H9 (cell line): Measurements from ENCODE around the gene ANKRD12. TPM values are rescaled to one million over a fixed set of nuclear protein-coding genes. Genes with fewer than 3 reads are reported as not detected.

ENCODE experiments used
- DNase-seq: peaks from one replicate; pipeline ENCODE4 v3.0.0-alpha.2; 2017
- H2AFZ ChIP-seq: one replicate; pipeline ENCODE4 v1.6.1; 2013; ENCODE audit warnings: mild to moderate bottlenecking, low read length, control low read depth, moderate library complexity
- H2AK5ac ChIP-seq: 2 replicates; pipeline ENCODE4 v1.6.1; 2013; ENCODE audit warnings: low read length, control low read depth, mixed read lengths; ENCODE audit not compliant: insufficient read length
- H2BK120ac ChIP-seq: one replicate; pipeline ENCODE4 v1.6.1; 2013; ENCODE audit warnings: low read depth, mild to moderate bottlenecking, low read length, control low read depth, inconsistent platforms; ENCODE audit not compliant: poor library complexity, severe bottlenecking
- H2BK12ac ChIP-seq: 2 replicates; pipeline ENCODE4 v1.6.1; 2013; ENCODE audit warnings: low read length, control low read depth, mixed read lengths, low read depth; ENCODE audit not compliant: insufficient read length
- H2BK15ac ChIP-seq: 2 replicates; pipeline ENCODE4 v1.6.1; 2013; ENCODE audit warnings: low read depth, low read length, control low read depth
- H2BK20ac ChIP-seq: one replicate; pipeline ENCODE4 v1.6.1; 2013; ENCODE audit warnings: low read depth, mild to moderate bottlenecking, low read length, control low read depth, inconsistent platforms; ENCODE audit not compliant: poor library complexity, severe bottlenecking
- H2BK5ac ChIP-seq: 2 replicates; pipeline ENCODE4 v1.6.1; 2013; ENCODE audit warnings: low read length, control low read depth, mixed read lengths; ENCODE audit not compliant: insufficient read length
- H3K14ac ChIP-seq: 2 replicates; pipeline ENCODE4 v1.6.1; 2013; ENCODE audit warnings: low read length, control low read depth; ENCODE audit not compliant: insufficient read depth
- H3K18ac ChIP-seq: 2 replicates; pipeline ENCODE4 v1.6.1; 2013; ENCODE audit warnings: low read depth, mild to moderate bottlenecking, mixed read lengths, low read length, control low read depth; ENCODE audit not compliant: insufficient read length
- H3K23ac ChIP-seq: 2 replicates; pipeline ENCODE4 v1.6.1; 2013; ENCODE audit warnings: low read length, control low read depth, mixed read lengths, low read depth; ENCODE audit not compliant: insufficient read length
- H3K23me2 ChIP-seq: 2 replicates; pipeline ENCODE4 v1.6.1; 2013; ENCODE audit warnings: low read depth, mild to moderate bottlenecking, mixed read lengths, low read length, control low read depth; ENCODE audit not compliant: insufficient read length, poor library complexity, severe bottlenecking
- H3K27ac ChIP-seq: 2 replicates; pipeline ENCODE4 v1.5.1; 2013; ENCODE audit warnings: low read length, control low read depth, mixed read lengths, low read depth; ENCODE audit not compliant: insufficient read length
- H3K27me3 ChIP-seq: 2 replicates; pipeline ENCODE4 v1.6.1; 2013; ENCODE audit warnings: low read length, control low read depth, inconsistent platforms; ENCODE audit not compliant: insufficient read depth
- H3K4ac ChIP-seq: 2 replicates; pipeline ENCODE4 v1.6.1; 2013; ENCODE audit warnings: low read depth, mild to moderate bottlenecking, control low read depth, inconsistent platforms, low read length, moderate library complexity
- H3K4me1 ChIP-seq: 2 replicates; pipeline ENCODE4 v1.6.1; 2013; ENCODE audit warnings: low read length, control low read depth, inconsistent platforms; ENCODE audit not compliant: insufficient read depth
- H3K4me2 ChIP-seq: 2 replicates; pipeline ENCODE4 v1.6.1; 2013; ENCODE audit warnings: low read length, control low read depth, mixed read lengths; ENCODE audit not compliant: insufficient read length, insufficient read depth
- H3K56ac ChIP-seq: 2 replicates; pipeline ENCODE4 v1.6.1; 2013; ENCODE audit warnings: low read depth, mild to moderate bottlenecking, mixed read lengths, low read length, control low read depth; ENCODE audit not compliant: insufficient read length
- H3K79me1 ChIP-seq: 2 replicates; pipeline ENCODE4 v1.6.1; 2013; ENCODE audit warnings: low read depth, mild to moderate bottlenecking, moderate library complexity, low read length, control low read depth, inconsistent platforms; ENCODE audit not compliant: insufficient read depth, poor library complexity, severe bottlenecking
- H3K79me2 ChIP-seq: 2 replicates; pipeline ENCODE4 v1.6.1; 2013; ENCODE audit warnings: low read length, control low read depth, inconsistent platforms; ENCODE audit not compliant: insufficient read depth
- H3K9ac ChIP-seq: 2 replicates; pipeline ENCODE4 v1.6.1; 2013; ENCODE audit warnings: low read length, control low read depth, mixed read lengths; ENCODE audit not compliant: insufficient read length; ENCODE audit errors: extremely low read depth
- H3K9me3 ChIP-seq: one replicate; pipeline ENCODE4 v1.6.1; 2013; ENCODE audit warnings: low read depth, low read length, inconsistent platforms; ENCODE audit not compliant: control insufficient read depth
- H3T11ph ChIP-seq: one replicate; pipeline ENCODE4 v1.6.1; 2013; ENCODE audit warnings: mild to moderate bottlenecking, low read length, control low read depth, inconsistent platforms
- H4K20me1 ChIP-seq: one replicate; pipeline ENCODE4 v1.6.1; 2013; ENCODE audit not compliant: control insufficient read depth, insufficient read length, insufficient read depth
- H4K5ac ChIP-seq: 2 replicates; pipeline ENCODE4 v1.6.1; 2013; ENCODE audit warnings: low read depth, mild to moderate bottlenecking, mixed read lengths, low read length, control low read depth; ENCODE audit not compliant: insufficient read length
- H4K8ac ChIP-seq: replicated peaks from 2 replicates; pipeline ENCODE4 v1.6.1; 2013; ENCODE audit warnings: low read length, control low read depth, mixed read lengths, low read depth; ENCODE audit not compliant: insufficient read length
- H4K91ac ChIP-seq: 2 replicates; pipeline ENCODE4 v1.6.1; 2013; ENCODE audit warnings: low read depth, mild to moderate bottlenecking, moderate library complexity, mixed read lengths, low read length, control low read depth; ENCODE audit not compliant: insufficient read length
- H3K27ac Mint-ChIP-seq, 3 experiments: 2 replicates in 2 of 3; 3 replicates in 1 of 3; pipeline ENCODE4 v1.8.0; 2020 to 2021; ENCODE audit warnings: mixed read lengths in 3 of 3, mild to moderate bottlenecking in 1 of 3, moderate library complexity in 1 of 3
- H3K27me3 Mint-ChIP-seq: 2 replicates; pipeline ENCODE4 v1.8.0; 2021; ENCODE audit warnings: low read depth, mild to moderate bottlenecking, moderate library complexity, mixed read lengths
- H3K36me3 Mint-ChIP-seq, 3 experiments: 2 replicates in 2 of 3; 3 replicates in 1 of 3; pipeline ENCODE4 v1.8.0; 2020 to 2021; ENCODE audit warnings: low read depth in 3 of 3, mixed read lengths in 3 of 3; ENCODE audit not compliant: insufficient read depth in 1 of 3
- H3K4me1 Mint-ChIP-seq, 2 experiments: 2 replicates each; pipeline ENCODE4 v1.8.0; 2020; ENCODE audit warnings: mixed read lengths in 2 of 2
- H3K4me3 Mint-ChIP-seq, 2 experiments: 2 replicates in 1 of 2; 3 replicates in 1 of 2; pipeline ENCODE4 v1.8.0; 2020 to 2021; ENCODE audit warnings: mild to moderate bottlenecking in 2 of 2, mixed read lengths in 2 of 2, moderate library complexity in 1 of 2
- H3K9me3 Mint-ChIP-seq, 2 experiments: 2 replicates in 1 of 2; 3 replicates in 1 of 2; pipeline ENCODE4 v1.8.0; 2020; ENCODE audit warnings: mild to moderate bottlenecking in 2 of 2, mixed read lengths in 2 of 2, moderate library complexity in 1 of 2
- CTCF ChIP-seq: fragments of 200-600 bp; sonication (generic); conservative IDR thresholded peaks from 3 replicates; pipeline ENCODE4 v1.8.0; 2021; ENCODE audit warnings: antibody characterized with exemption, mild to moderate bottlenecking
- WGBS: extraction: QIAGEN DNeasy Blood & Tissue Kit; methylation state at CpG from one replicate; pipeline ENCODE4 v1.1.7; 2013; ENCODE audit warnings: missing lambda C conversion rate, low lambda C conversion rate, mixed read lengths; ENCODE audit not compliant: insufficient read length; ENCODE audit errors: extremely low coverage; 5-methylcytosine and 5-hydroxymethylcytosine counted together
- total RNA-seq: library from RNA; stranded (reverse); gene quantifications from 2 replicates; pipeline ENCODE4 v1.2.1, GENCODE V29; 2021

The ANKRD12 gene
- total RNA-seq, 1 experiment from 2014 or later: 38.9 TPM

DNA sequence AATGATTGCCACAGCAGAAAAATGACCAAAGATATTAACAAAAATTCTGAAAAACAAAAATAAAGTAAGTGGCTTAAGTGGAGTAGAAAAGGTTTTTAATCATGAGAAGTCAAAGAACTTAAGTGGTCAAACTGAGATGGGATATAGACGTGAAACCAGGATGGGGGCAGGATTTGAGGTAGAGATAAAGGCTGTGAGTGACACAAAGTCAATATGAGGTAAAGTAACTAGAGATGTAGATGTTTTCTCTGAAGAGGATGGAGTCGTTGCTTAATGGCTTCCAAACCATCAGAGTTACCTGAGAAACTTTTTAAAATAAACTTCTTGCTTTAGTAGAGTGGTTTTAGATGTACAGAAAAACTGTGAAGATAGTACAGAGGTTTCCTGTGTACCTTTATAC, 21.2 kb downstream of the ANKRD12 start:
- Histone ChIP-seq H4K5ac (no peak overlapping the region), H3K4me1 (no peaks in the 10 kb centered on the region), H2AK5ac (no peak overlapping the region), H3K79me2 (peaks cover 4% of the 10 kb centered on the region; the same call in 1 of the 2 replicates), H3K23me2 (no peaks in the 10 kb centered on the region), H3K23ac (no peak overlapping the region), H3T11ph (no peak overlapping the region), H3K4ac (no peak overlapping the region), H3K14ac (no peak overlapping the region), H3K27ac (no peak overlapping the region), H3K56ac (no peak overlapping the region), H3K79me1 (peaks cover 10% of the 10 kb centered on the region), H3K9me3 (no peaks in the 10 kb centered on the region), H2AFZ (no peak overlapping the region), H4K91ac (no peak overlapping the region), H2BK12ac (no peak overlapping the region), H3K27me3 (no peaks in the 10 kb centered on the region), H2BK15ac (no peak overlapping the region), H3K9ac (no peak overlapping the region), H3K4me2 (no peak overlapping the region), H4K8ac (no peak overlapping the region), H2BK20ac (no peak overlapping the region), H2BK120ac (no peak overlapping the region), H2BK5ac (no peak overlapping the region), H4K20me1 (no peaks in the 10 kb centered on the region), H3K18ac (no peak overlapping the region)
- Mint-ChIP-seq H3K27ac (peak overlapping the region in 1 of 3 experiments; percentile 12; a peak in 1 of 7 replicates), H3K9me3 (peaks cover 9 to 10% of the 10 kb centered on the region in 2 experiments), H3K4me3 (no peak overlapping the region), H3K36me3 (peaks cover 8 to 15% (median 9%) of the 10 kb centered on the region in 3 experiments; a peak in 6 of 7 replicates), H3K27me3 (no peaks in the 10 kb centered on the region), H3K4me1 (no peaks in the 10 kb centered on the region)
- WGBS: no CpG with 5 or more reads among the region's 2 CpGs
- no peak for DNase-seq
- no peak for TF ChIP-seq CTCF
